Measurements from ENCODE around the gene LRRC18.

GRCh38 chr10:48901319-48901718, 38.3 kb downstream of the LRRC18 start:
- no peak for TF ChIP-seq EZH2 (IDR thresholded peaks at IDR 0.05)
- no peak for TF ChIP-seq POLR2AphosphoS5 (IDR thresholded peaks at IDR 0.05; ENCODE audit: borderline replicate concordance, low read depth, low read length)

Data from SK-N-MC (cell line).